ENCODE results near the gene WDR76. TPM values are rescaled to one million over a fixed set of nuclear protein-coding genes. Genes with fewer than 3 reads are reported as not detected.

WDR76 gene
- polyA plus RNA-seq (2012; rRNA removed) = 1.8 TPM in 2 replicates
- 2.6 and 2.9 TPM in 2 replicates for polyA plus RNA-seq (2012; cell fraction: cytosol; rRNA removed)
- polyA plus RNA-seq (2012; cell fraction: nucleus; rRNA removed) = 1.2 and 2.2 TPM in 2 replicates

GRCh38 chr15:43826508-43827341 lies at the start of gene WDR76:
Gene WDR76, plus strand, starts transcription at chr15:43827002. Its CDS starts 31 bp downstream, at chr15:43827033.
- 14% methylated on average over 28 of the region's 48 CpGs for WGBS (ENCODE audit: low lambda C conversion rate)
- Histone ChIP-seq H3K36me3 (replicated peaks in 1 of 2; ENCODE audit: control insufficient read depth in 1 of 2, insufficient read depth in 2 of 2, low read length in 1 of 2) (no peaks in the 10 kb centered on the region), H3K27ac (ENCODE audit: low read depth in 2 of 2, low read length in 1 of 2) (peak within 1 kb of the TSS; percentile 45 to 47; a peak in 3 of 4 replicates), H2AFZ (ENCODE audit: low read depth) (peak within 1 kb of the TSS; percentile 86), H4K20me1 (ENCODE audit: insufficient read depth) (no peaks in the 10 kb centered on the region), H3K4me3 (ENCODE audit: low read depth in 2 of 2, low read length in 1 of 2) (peak within 1 kb of the TSS; percentile 53 to 66), H3K27me3 (ENCODE audit: insufficient read depth) (no peaks in the 10 kb centered on the region), H3K4me1 (ENCODE audit: control insufficient read depth in 1 of 2, insufficient read depth in 2 of 2, low read depth in 1 of 2, low read length in 1 of 2) (peaks cover 9 to 10% of the 10 kb centered on the region in 2 experiments; a peak in 3 of 4 replicates), H3K9me2 (no peaks in the 10 kb centered on the region), H3K79me2 (ENCODE audit: insufficient read depth) (peaks cover 72% of the 10 kb centered on the region), H3F3A (replicated peaks; ENCODE audit: insufficient read depth) (peaks cover 20% of the 10 kb centered on the region), H3K9me3 (no peaks in the 10 kb centered on the region), H3K4me2 (peak within 1 kb of the TSS; percentile 77), H3K9ac (peak within 1 kb of the TSS; percentile 59)
- DNase-seq = peak; percentile 87
- CTCF ChIA-PET = interaction anchor here (1.6 kb wide), 1 partner anchor 77 kb away, joined by 3 read pairs; no protein-coding TSS in a partner anchor
- POLR2A ChIA-PET = no interaction called here
- TF ChIP-seq TAF1 (IDR thresholded peaks at IDR 0.05; ENCODE audit: borderline replicate concordance, low read depth, low read length) (no peak), RAD21 (IDR thresholded peaks at IDR 0.05; ENCODE audit: low read length) (no peak), JUND (IDR thresholded peaks at IDR 0.05) (no peak), YY1 (IDR thresholded peaks at IDR 0.05; ENCODE audit: low read depth) (no peak), POLR2AphosphoS5 (IDR thresholded peaks at IDR 0.05; ENCODE audit: low read depth, low read length) (0 out of 2 replicates have a peak, but pooled peaks have one; percentile 11), IRF3 (IDR thresholded peaks at IDR 0.05; ENCODE audit: low read depth, low read length) (no peak), GABPA (IDR thresholded peaks at IDR 0.05; ENCODE audit: low read depth) (peak; percentile 57), RCOR1 (IDR thresholded peaks at IDR 0.05; ENCODE audit: low read length) (no peak), SMC3 (IDR thresholded peaks at IDR 0.05; ENCODE audit: low read depth, low read length) (no peak), PBX3 (IDR thresholded peaks at IDR 0.05) (no peak), RFX5 (IDR thresholded peaks at IDR 0.05; ENCODE audit: low read length) (no peak), ELF1 (IDR thresholded peaks at IDR 0.05) (peak; percentile 68), FOXJ3 (CRISPR knock-in tag; IDR thresholded peaks at IDR 0.05) (no peak), USF2 (IDR thresholded peaks at IDR 0.05; ENCODE audit: borderline replicate concordance, low read depth, low read length) (no peak), MAX (IDR thresholded peaks at IDR 0.05; ENCODE audit: low read depth) (peak; percentile 62), SIN3A (IDR thresholded peaks at IDR 0.05; ENCODE audit: borderline replicate concordance, low read depth, low read length) (peak; percentile 82), TCF12 (IDR thresholded peaks at IDR 0.05) (no peak), EP300 (IDR thresholded peaks at IDR 0.05; ENCODE audit: borderline replicate concordance in 1 of 2, low read depth in 1 of 2, low read length in 1 of 2) (no peak), MEF2A (IDR thresholded peaks at IDR 0.05; ENCODE audit: borderline replicate concordance, low read depth) (no peak), EZH2phosphoT487 (IDR thresholded peaks at IDR 0.05; ENCODE audit: borderline replicate concordance, low read depth) (no peak), TEAD4 (IDR thresholded peaks at IDR 0.05; ENCODE audit: borderline replicate concordance, insufficient read depth) (0 out of 2 replicates have a peak, but pooled peaks have one; percentile 34), FOXM1 (IDR thresholded peaks at IDR 0.05; ENCODE audit: low read depth) (no peak), ZBTB33 (IDR thresholded peaks at IDR 0.05; ENCODE audit: borderline replicate concordance, low read depth) (no peak), REST (IDR thresholded peaks at IDR 0.05; ENCODE audit: low read depth, low read length) (no peak)

Data from SK-N-SH (cell line).